Lower lobe of right lung (tissue), 2 donors: Measurements from ENCODE around the gene AGTR1. TPM values are rescaled to one million over a fixed set of nuclear protein-coding genes. Genes with fewer than 3 reads are reported as not detected.

ENCODE experiments used
- ATAC-seq, 2 donors: fragments of 200-7000 bp; cut with Tn5 transposase; one replicate each; pipeline ENCODE4 v1.9.1; 2020 to 2022; ENCODE audit warnings: mild to moderate bottlenecking in 2 of 2, moderate library complexity in 2 of 2
- DNase-seq: peaks from one replicate; pipeline ENCODE4 v3.0.0-alpha.2; 2020
- H3K27ac ChIP-seq: fragments of 200-600 bp; one replicate; pipeline ENCODE4 v1.8.0; 2022
- H3K27me3 ChIP-seq: fragments of 200-600 bp; one replicate; pipeline ENCODE4 v1.8.0; 2022; ENCODE audit warnings: low read depth
- H3K36me3 ChIP-seq: fragments of 200-600 bp; one replicate; pipeline ENCODE4 v1.8.0; 2022; ENCODE audit warnings: mild to moderate bottlenecking
- H3K4me1 ChIP-seq: fragments of 200-600 bp; one replicate; pipeline ENCODE4 v1.8.0; 2022
- H3K4me3 ChIP-seq: fragments of 200-600 bp; one replicate; pipeline ENCODE4 v1.8.0; 2022; ENCODE audit warnings: mild to moderate bottlenecking
- H3K9me3 ChIP-seq: fragments of 200-600 bp; one replicate; pipeline ENCODE4 v1.8.0; 2022
- CTCF ChIP-seq: fragments of 200-600 bp; IDR thresholded peaks from one replicate; pipeline ENCODE4 v1.8.0; 2022; ENCODE audit warnings: antibody characterized with exemption, mild to moderate bottlenecking
- intact Hi-C: fragments of 100-400 bp; cut with DNase I; formaldehyde crosslinking; loops from one replicate; pipeline ENCODE4 v1.11.0; 2022
- total RNA-seq: library from RNA; stranded (reverse); fragmentation: NEBNext Ultra II Directional; extraction: Animal tissue kit (Norgen Biotek cat#: 25700); gene quantifications from one replicate; pipeline ENCODE4 v1.2.1, GENCODE V29; 2021
- donor health status: DM: no; HTN: yes; CAD: no; lungs with severe emphysema.

Gene AGTR1
- total RNA-seq, 1 donor from 2014 or later: 10.8 TPM

GRCh38 chr3:148740291-148740690 lies 42.6 kb downstream of the AGTR1 start:
- no peaks in the 10 kb centered on the region for H3K27me3 ChIP-seq
- no peaks in the 10 kb centered on the region for H3K9me3 ChIP-seq
- no peaks in the 10 kb centered on the region for H3K4me1 ChIP-seq
- no peak for TF ChIP-seq CTCF
- no peaks in the 10 kb centered on the region for H3K36me3 ChIP-seq
- no peak overlapping the region for H3K4me3 ChIP-seq
- H3K27ac ChIP-seq: no peak overlapping the region
- intact Hi-C loops: no loop called here
- ATAC-seq (no peak), DNase-seq (no peak)

DNA sequence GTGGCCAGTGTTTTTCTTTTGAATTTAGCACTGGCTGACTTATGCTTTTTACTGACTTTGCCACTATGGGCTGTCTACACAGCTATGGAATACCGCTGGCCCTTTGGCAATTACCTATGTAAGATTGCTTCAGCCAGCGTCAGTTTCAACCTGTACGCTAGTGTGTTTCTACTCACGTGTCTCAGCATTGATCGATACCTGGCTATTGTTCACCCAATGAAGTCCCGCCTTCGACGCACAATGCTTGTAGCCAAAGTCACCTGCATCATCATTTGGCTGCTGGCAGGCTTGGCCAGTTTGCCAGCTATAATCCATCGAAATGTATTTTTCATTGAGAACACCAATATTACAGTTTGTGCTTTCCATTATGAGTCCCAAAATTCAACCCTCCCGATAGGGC lies 43.5 kb downstream of the AGTR1 start:
- ATAC-seq: no peak
- H3K9me3 ChIP-seq: no peaks in the 10 kb centered on the region
- H3K27me3 ChIP-seq: no peaks in the 10 kb centered on the region
- intact Hi-C loops: no loop called here
- no peak overlapping the region for H3K27ac ChIP-seq
- no peaks in the 10 kb centered on the region for H3K36me3 ChIP-seq
- no peak for DNase-seq
- no peak for TF ChIP-seq CTCF
- no peak overlapping the region for H3K4me3 ChIP-seq
- H3K4me1 ChIP-seq: no peaks in the 10 kb centered on the region

DNA sequence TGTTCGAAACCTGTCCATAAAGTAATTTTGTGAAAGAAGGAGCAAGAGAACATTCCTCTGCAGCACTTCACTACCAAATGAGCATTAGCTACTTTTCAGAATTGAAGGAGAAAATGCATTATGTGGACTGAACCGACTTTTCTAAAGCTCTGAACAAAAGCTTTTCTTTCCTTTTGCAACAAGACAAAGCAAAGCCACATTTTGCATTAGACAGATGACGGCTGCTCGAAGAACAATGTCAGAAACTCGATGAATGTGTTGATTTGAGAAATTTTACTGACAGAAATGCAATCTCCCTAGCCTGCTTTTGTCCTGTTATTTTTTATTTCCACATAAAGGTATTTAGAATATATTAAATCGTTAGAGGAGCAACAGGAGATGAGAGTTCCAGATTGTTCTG lies 44.4 kb downstream of the AGTR1 start:
- Histone ChIP-seq H3K4me1 (no peaks in the 10 kb centered on the region), H3K27ac (no peak overlapping the region), H3K36me3 (no peaks in the 10 kb centered on the region), H3K27me3 (no peaks in the 10 kb centered on the region), H3K9me3 (no peaks in the 10 kb centered on the region), H3K4me3 (no peak overlapping the region)
- DNase-seq (no peak), ATAC-seq (no peak)
- TF ChIP-seq CTCF: no peak
- intact Hi-C loops: no loop called here

DNA sequence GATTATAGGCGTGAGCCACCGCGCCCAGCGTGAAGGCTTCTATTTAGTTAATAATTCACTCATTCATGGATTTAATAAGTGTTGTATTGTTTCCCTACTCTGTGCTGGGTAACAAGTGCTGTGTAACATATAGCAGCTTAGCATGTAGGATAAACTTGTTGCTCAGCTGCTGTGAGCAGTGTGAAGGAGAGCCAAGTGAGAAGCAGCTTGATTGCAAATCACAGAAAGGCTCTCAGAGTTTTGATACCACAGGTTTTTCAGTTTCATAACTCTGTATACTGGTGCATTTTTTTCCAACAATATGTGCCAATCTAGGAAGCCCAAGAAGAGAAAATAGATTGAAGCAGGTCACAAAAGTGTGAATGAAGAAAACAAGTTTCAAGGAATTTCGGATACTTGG lies 48.4 kb downstream of the AGTR1 start:
- Histone ChIP-seq H3K9me3 (no peaks in the 10 kb centered on the region), H3K27ac (no peak overlapping the region), H3K4me3 (no peak overlapping the region), H3K36me3 (no peaks in the 10 kb centered on the region), H3K27me3 (no peaks in the 10 kb centered on the region), H3K4me1 (no peaks in the 10 kb centered on the region)
- TF ChIP-seq CTCF: no peak
- intact Hi-C loops: no loop called here
- ATAC-seq (no peak), DNase-seq (no peak)

GRCh38 chr3:148748283-148748682 lies 50.6 kb downstream of the AGTR1 start:
- no peak for ATAC-seq
- Histone ChIP-seq H3K27me3 (no peaks in the 10 kb centered on the region), H3K9me3 (no peaks in the 10 kb centered on the region), H3K4me1 (no peaks in the 10 kb centered on the region), H3K36me3 (no peaks in the 10 kb centered on the region), H3K27ac (no peak overlapping the region), H3K4me3 (no peak overlapping the region)
- DNase-seq: no peak
- intact Hi-C loops: no loop called here
- no peak for TF ChIP-seq CTCF

DNA sequence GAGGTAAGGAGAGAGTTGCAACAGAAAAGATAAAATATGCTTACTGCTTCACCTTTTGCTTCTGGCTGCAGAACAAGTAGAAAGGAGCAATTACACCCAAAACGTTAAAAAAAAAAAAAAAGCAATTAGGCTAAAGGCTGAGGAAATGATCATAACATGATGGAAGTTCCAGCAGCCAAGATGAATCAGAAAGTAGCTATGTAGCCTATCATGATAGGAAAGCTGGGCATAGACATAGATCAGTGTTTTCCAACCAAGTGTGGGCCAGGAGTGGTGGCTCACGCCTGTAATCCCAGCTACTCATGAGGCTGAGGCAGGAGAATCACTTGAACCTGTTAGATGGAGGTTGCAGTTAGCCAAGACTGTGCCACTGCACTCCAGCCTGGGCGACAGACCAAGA lies 52.6 kb downstream of the AGTR1 start:
- no peak for TF ChIP-seq CTCF
- Histone ChIP-seq H3K9me3 (no peaks in the 10 kb centered on the region), H3K27ac (no peak overlapping the region), H3K4me3 (no peak overlapping the region), H3K27me3 (no peaks in the 10 kb centered on the region), H3K36me3 (no peaks in the 10 kb centered on the region), H3K4me1 (no peaks in the 10 kb centered on the region)
- ATAC-seq: no peak
- no peak for DNase-seq
- intact Hi-C loops: no loop called here
